ENCODE data around the gene CCNI2.

Gene CCNI2

GRCh38 chr5:132750471-132751230 lies 3.4 kb downstream of the CCNI2 start:
- no peak for DNase-seq

- DNase-seq = peak; percentile 55
Observed at GRCh38 chr5:132751444-132751843, 4.2 kb downstream of the CCNI2 start.

GRCh38 chr5:132751971-132752580 lies 4.8 kb downstream of the CCNI2 start:
- no peak for DNase-seq

GRCh38 chr5:132752581-132753125 lies 5.4 kb downstream of the CCNI2 start:
- DNase-seq = no peak

- DNase-seq = no peak
Observed at GRCh38 chr5:132753135-132753987, 6.1 kb downstream of the CCNI2 start.

GRCh38 chr5:132754111-132754510 lies 6.9 kb downstream of the CCNI2 start:
- DNase-seq = no peak

GRCh38 chr5:132754947-132755346 lies 7.7 kb downstream of the CCNI2 start:
- DNase-seq = no peak

- no peak for DNase-seq
Observed at GRCh38 chr5:132756542-132756941, 9.3 kb downstream of the CCNI2 start.

GRCh38 chr5:132758451-132758850 lies 11.2 kb downstream of the CCNI2 start:
- no peak for DNase-seq

- DNase-seq = no peak
Observed at GRCh38 chr5:132759114-132760048, 12.2 kb downstream of the CCNI2 start.

GRCh38 chr5:132760049-132760420 lies 12.8 kb downstream of the CCNI2 start:
- no peak for DNase-seq

GRCh38 chr5:132760601-132761317 lies 13.5 kb downstream of the CCNI2 start:
- no peak for DNase-seq

GRCh38 chr5:132761321-132762240 lies 14.4 kb downstream of the CCNI2 start:
- no peak for DNase-seq

GRCh38 chr5:132762246-132763000 lies 15.2 kb downstream of the CCNI2 start:
- no peak for DNase-seq

- DNase-seq = no peak
Observed at GRCh38 chr5:132763181-132764036, 16.2 kb downstream of the CCNI2 start.

- no peak for DNase-seq
Observed at GRCh38 chr5:132764051-132764450, 16.8 kb downstream of the CCNI2 start.

- no peak for DNase-seq
Observed at GRCh38 chr5:132764671-132765238, 17.5 kb downstream of the CCNI2 start.

GRCh38 chr5:132765311-132766019 lies 18.2 kb downstream of the CCNI2 start:
- DNase-seq = no peak

Data from stimulated activated CD4-positive, alpha-beta T cell treated with anti-CD3 and anti-CD28 coated beads, Interleukin-4, amount 100 ng/mL, for 24 hours (primary cell).